DMS114 treated with DMSO at 0.1 percent for 48 hours (cell line): ENCODE results near the gene NDUFS7.

Experiments used
- DNase-seq: peaks from one replicate; lab custom pipeline; 2025; ENCODE audit not compliant: unreplicated experiment; lab: John Stamatoyannopoulos, UW

The NDUFS7 gene

DNA sequence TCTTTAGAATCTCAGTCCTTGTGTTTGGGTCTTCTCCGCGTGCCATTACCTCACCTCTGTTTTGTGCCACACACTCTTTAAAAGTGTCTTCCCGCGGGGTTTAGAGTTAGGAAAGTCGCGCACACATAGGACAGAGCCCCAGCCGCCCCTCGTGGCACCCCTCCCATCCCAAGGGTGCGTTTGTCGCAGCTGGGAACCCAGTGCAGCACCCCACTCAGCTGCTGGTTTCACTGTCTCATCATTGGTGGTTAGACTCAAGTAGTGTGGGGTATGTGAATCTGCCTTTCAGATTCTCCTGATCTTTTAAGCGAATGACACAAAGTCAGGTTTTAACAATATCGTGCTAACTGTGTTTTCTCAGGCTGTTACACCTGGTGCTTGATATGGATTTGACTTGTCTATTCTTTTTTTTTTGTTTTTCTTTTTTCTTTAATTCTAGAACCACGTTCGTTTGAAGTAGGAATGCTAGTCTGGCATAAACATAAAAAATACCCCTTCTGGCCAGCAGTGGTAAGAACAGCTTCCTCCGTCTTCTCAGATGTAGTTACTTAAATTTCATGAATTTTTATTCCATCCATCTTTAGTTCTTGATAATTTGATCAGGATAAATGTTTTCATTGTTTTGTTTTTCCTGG lies 19.5 kb upstream of the NDUFS7 start:
- DNase-seq, result peak; percentile 4

DNA sequence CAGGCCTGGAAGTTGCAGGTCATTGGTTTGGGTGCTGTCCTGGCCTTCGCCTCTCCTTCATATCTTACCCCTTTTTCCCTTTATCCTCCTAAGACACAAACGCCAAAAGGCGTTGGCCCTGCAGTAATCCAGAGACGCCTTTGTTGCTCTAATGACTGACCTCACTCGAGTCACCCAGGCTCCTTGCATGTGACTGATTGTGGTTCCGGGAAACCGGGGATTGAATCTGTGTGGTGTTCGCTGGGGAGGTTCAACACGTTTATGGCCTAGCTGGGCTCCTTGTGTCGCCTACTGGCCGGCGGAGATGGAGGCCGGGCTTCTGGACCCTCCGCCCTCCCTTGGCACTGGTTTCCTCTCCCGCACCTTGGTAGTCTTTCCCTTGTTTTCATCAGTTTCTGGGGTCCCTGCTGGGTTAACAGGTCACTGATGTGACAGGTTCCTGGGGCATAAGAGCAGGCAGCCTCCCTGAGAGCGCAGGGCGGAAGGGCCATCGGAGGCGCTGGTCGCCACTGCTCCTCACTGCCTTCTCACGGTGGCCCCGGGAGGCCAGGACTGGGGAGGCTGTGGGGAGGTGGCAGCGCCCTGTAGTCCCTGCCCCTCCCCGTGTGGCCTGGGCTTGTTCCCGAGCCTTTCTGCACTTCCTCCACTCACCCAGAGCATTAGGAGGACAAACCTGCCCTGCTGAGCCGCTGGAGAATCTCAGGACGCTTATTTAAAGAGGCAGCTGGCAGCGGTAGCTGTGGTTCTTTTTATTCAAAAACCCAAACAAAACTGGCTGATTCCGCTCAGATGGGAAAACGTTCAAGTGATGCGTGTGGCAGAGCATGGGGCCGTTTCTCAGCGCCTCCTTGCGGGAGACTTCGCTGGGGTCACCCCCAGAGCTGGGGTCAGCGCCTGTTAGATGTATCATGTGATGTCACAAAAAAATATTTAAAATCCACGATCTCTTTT lies 18.1 kb upstream of the NDUFS7 start:
- no peak for DNase-seq

DNA sequence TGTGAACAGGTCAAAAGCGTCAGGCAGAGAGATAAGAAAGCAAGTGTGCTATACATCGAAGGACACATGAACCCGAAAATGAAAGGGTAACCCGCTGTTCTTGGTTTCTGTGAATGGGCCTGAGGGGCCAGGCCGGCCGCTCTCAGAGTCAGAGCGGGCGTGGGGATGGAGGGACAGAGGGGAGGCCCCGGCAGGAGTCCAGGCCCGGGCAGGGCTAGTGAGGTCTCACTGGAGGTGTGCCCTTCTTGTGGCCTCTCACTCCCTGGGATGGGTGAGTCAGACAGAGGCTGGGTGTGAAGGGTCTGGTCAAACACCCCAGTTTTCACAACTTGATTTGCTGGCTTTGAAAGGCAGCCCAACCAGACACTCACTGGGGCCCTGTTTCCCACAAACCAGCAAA lies 17.4 kb upstream of the NDUFS7 start:
- DNase-seq, result no peak

DNA sequence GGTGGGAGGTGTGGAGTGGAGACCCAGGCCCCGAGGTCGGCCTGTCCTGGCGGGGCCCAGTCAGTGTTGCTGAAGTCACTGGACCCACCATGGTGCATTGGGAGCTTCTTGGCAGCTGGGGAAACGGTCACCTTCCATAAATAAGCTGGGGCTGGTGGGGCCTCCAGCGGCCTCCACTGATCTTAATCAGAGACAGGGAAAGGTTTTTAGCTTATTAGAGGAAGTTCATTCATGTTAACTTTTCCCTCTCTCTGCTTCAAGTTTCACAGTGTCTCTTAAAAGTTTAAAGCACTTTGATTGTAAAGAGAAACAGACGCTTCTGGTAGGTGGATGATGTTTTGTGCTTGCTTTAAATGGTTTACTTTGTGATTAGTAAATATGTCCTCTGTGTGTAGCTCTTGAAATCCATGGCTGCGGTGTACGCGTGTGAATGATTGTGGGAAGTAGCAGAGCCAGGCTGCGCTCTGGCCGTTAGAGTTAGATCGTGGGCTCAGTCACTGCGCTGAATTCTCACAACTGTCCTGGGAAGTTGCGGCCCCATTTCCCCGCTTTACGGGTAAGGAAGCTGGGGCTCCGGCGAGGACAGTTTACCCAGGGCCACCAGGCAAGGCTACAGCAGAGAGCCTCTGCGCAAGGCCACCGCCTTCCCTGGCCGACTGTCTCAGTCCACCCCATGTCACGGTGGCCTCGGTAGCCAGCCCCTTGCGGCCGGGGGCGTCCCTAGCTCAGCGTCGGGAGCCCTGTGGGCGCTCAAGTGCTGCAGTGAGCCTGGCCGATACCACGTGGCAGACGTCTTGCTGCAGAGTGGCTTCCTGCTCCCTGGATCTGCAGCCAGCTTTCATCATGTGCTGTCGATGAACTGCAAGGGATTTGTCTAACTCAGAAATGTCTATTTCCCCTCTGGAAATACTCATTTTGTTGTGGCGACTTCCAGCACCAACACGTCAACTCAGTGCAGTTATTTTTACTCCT lies 16.5 kb upstream of the NDUFS7 start:
- DNase-seq, result no peak

DNA sequence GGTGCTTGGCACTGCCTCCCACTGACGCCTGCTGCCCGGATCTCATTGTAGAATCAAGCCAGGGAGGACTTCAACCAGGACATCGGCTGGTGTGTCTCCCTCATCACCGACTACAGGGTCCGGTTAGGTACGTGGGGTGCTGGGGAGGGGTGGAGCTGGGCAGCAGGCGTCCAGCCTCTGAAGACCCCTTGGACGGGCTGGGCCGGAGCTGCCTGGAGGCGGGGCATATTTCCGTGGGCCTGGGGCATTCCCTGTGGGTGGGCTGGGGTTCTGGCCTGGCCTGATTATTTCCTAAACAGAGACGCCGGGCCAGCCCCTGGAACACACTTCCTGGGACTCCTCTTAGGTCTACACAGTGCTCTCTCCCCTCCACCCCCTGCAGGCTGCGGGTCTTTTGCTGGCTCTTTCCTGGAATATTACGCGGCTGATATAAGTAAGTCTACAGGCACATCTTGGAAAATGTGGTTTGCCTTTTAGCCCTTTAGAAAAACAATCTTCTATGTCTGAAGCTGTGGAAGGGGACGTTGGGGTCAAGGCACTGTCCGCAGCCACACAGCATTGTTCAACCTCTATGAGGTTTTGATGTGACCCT lies 14.4 kb upstream of the NDUFS7 start:
- no peak for DNase-seq

DNA sequence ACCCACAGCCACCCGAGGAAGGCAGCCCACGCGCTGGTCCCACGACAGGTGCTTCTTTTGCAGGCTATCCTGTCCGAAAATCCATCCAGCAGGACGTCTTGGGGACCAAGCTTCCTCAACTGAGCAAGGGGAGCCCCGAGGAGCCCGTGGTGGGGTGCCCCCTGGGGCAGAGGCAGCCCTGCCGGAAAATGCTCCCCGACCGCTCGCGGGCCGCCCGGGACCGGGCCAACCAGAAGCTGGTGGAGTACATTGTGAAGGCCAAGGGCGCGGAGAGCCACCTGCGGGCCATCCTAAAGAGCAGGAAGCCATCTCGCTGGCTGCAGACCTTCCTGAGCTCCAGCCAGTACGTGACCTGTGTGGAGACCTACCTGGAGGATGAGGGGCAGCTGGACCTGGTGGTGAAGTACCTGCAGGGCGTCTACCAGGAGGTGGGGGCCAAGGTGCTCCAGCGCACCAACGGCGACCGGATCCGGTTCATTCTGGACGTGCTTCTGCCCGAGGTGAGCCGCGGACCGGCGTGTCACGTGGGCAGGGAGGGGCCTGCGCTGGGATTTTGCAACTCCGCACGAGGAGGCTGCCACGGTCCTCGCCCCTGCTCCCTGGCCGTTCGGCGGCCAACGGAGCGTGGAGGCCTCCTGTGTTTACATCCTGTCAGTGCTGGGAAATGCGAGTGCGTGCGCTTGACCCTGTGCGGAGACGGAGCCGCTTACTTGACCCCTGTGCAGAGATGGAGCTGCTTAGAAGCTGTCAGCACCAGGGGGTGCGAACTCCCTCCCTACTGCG lies 12.9 kb upstream of the NDUFS7 start:
- no peak for DNase-seq

DNA sequence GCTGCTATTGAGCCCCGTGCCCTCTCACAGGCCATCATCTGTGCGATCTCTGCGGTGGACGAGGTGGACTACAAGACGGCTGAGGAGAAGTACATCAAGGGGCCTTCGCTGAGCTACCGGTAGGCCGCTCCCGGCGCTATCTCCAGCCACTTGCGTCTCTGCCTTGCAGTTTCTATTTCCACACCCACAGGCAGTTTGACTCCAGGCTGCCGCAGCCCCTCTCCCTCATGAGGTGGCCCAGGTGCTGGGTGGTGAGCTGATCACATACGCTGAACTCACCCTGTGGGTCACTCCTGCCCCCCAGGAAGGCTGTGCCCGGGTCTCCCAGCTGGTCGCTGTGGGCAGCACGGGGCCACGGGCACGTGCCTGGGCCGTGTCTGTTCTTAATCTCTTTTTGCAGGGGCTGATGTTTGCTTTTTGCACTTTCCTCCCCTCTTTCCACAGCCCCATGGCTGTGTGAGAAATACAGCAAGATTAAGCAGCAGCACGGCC lies 10.6 kb upstream of the NDUFS7 start:
- no peak for DNase-seq

DNA sequence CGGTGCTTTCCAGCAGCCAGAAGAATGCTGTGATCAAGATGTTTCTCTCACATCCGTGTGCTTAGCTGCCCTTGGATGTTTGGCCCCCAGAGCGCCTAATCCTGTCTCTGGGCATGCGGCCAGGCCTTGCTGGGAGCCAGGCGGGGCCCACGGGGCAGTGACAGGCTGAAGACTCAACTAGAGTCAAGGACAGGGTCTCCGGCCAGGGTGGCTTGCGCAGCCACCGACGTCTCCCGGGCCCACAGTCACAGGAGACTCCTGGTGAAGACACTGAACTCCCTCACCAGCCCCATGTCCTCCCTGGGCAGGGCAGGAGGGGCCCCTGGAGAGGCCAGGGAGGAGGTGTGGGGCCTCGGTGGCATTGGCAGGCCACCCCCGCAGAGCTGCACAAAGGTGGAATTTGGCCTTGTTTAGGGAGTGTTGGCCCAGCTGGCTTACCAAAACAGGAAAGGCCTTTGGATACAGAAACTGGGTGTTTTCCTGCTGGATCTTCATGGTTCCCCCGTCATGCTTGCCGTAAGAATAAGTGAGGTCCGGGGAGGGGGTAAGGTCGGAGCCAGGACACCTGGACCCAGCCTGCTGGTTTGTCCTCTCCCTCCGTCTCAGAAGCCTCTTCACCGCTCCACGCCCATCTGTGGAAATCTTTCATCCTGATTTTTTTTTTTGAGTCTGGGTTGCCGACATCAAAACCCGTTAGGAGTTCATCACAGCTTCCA lies 10.0 kb upstream of the NDUFS7 start:
- DNase-seq, result no peak

DNA sequence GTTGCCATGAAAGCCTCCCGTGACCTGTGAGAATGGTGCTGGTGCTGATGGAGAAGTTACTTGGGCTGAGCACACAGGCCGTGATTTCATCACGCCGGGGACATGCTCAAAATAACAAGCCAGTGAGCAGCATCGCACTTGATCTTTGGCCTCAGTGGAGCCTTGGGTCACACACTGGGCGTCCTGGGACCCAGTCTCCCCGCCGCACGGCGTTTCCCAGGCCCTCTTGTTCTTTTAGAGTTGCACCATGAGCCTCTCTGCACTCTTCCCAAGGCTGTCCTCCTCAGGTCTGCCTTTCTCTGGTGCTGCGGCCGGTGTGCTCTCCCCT lies 9.5 kb upstream of the NDUFS7 start:
- no peak for DNase-seq

DNA sequence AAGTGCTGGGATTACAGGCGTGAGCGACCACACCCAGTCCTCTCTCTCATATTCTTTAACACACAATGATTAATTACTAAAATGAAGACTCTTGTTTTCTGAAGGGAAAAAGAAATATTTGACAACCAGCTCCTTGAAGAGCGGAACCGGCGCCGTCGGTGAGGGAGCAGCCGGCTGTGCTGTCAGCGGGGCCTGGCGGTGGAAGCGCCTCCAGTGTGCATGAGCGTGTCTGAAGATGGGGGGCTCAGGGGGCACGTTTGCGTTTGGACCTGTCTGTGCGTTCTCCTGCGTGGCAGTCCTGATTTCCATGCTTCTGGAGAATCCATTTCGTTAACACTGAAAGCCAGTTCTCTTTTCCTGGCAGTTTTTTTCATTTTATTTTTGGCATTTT lies 7.3 kb upstream of the NDUFS7 start:
- no peak for DNase-seq

DNA sequence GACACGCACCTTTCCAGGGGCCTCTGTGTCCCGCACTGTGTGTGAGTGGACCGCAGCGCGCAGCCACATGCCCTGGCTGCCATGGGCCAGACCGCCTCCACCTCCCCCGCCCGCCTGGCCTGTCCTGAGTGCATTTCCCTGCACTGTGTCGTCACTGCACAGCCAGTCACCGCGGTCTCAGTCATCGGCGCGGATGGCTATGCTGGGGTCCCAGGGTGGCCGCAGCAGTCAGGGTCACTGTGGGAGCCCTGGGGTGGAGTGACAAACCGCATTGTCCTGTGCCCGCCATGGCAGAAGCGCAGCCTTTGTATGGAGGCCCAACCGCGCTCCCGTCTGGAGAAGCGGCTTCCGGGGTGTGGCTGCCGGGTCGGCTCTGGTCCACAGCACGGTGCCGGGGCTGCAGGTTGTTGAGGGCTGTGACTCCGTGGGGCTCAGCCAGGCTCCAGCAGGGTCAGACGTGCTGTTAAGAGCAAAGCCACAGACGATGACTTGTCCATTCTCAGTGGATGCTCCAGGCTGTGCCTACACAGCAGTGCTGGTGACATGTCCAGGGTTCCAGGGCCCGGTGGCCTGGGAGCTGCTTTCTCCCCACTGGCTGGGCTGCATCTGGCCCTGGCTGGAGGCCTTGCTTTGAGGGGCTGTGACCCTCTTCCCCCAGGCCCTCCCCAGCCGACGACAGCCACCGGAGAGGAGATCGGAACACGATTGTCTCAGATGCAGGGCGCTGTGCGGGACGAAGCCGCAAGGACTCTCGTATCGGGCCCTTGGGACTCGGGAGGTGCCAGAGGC lies 6.3 kb upstream of the NDUFS7 start:
- DNase-seq, result no peak

DNA sequence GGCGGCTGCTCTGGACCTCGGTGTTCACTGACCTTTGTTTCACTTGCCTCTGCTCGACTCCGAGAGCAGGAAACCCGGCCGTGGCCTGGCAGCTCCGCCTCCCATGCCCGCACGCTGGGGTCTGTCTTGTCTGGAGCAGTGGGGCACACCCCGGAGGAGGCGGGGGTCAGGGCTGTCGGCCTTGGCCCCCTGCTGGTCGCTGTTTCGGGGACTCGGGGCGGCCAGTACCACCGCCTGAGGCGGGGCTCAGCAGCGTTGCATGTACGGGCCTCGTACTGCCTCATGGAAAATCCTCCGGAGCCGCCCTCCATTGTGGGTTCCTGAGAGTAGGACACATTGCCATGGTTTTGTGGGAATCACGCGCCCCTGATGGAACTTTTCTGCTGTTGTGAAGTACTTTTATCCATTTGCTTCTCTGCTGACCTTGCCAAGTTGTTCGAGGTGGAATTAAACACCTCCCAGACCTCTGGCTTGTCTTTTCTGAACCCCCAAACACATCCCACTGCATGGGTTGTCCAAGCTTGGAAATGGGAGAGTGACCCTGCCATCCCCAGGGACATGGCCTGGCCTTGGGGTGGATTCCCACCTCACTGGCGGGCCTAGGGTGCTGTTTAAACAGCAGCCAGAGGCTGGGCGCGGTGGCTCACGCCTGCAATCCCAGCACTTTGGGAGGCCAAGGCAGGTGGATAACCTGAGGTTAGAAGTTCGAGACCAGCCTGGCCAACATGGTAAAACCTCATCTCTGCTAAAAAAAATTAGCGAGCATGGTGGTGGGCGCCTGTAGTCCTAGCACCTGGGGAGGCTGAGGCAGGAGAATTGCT lies 5.5 kb upstream of the NDUFS7 start:
- no peak for DNase-seq

DNA sequence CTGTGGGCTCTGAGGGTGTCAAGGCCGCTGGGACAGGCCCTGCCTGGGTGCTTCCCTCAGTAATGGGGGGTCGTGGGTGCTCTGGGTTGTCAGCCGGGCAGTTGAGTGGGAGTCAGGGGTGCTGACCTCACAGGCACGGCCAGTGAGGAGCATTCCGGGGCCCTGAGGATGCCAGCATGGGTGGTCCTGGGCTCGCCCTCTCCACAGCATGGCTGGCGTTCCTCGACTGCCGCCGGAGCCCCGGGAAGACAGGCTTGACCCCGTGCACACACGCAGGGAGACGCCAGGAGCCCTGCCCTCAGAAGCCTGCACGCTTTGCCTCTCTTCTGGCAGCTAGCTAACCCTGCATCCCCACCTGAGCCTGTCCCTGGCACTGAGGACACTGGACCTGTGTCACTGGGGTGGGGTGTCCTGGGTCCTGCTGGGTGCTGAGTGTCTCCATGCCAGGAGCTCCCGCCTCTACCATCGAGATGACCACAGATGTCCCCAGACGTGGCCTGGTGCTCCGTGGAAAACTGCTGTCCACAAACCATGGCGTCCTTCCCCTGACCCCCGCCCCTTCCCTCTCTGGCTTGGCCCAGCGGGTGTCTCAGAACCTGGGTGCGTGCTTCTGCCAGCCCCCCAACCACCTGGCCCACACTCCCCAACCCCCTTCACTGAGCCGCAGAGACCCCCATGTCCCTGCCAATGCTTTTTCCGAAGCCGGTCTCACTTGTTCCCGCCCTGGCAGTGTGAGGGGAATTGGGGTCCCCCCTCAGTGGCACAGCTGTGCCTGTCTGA lies 4.4 kb upstream of the NDUFS7 start:
- no peak for DNase-seq

DNA sequence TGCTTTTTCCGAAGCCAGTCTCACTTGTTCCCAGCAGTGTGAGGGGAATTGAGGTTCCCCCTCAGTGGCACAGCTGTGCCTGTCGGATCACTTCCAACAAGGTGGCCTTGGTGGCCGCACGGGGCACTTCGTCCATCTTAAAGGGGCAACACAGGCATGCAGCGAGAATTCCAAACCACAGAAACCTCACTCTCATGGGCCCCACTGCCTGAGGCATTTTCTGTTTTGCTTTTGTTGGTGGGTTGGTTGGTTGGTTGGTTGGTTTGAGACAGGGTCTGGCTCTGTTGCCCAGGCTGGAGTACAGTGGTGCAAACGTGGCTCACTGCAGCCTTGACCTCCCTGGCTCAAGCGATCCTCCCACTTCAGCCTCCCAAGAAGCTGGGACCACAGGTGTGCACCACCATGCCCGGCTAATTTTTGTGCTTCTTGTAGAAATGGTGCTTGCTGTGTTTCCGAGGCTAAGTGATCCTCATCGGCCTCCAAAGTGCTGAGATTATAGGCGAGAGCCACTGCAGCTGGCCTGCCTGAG lies 3.7 kb upstream of the NDUFS7 start:
- no peak for DNase-seq

DNA sequence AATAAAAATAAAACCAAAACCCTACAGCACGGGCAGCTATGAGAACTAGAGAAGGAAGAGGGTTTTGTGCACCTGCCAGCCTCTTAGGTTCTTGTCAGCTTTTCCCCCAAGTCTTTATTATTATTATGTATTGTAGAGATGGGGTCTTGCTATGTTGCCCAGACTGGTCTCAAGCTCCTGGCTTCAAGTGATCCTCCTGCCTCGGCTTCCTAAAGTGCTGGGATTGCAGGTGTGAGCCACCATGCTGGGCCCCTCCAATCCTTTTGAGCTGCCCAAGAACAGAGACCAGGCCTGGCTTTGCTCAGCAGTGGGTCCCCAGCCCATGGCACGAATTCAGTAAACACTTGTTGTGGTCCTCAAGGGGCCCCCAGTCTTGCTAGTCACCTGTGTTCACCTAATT lies 1.5 kb upstream of the NDUFS7 start:
- DNase-seq, result no peak

DNA sequence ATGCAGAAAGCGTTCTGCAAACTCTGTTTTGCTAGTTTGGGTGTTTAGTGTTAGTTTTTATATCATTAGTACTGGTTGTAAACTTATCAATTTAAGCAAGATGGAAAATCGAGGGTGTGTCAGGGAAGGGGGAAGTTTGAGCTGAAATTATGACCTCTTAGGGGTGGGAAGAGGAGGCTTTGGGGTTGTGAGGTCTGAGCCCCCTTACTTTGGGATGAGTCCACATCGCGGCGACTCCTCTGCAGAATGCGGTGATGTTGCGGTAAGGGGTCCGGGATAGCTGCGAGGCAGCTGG lies 743 bp upstream of the NDUFS7 start:
- no peak for DNase-seq

DNA sequence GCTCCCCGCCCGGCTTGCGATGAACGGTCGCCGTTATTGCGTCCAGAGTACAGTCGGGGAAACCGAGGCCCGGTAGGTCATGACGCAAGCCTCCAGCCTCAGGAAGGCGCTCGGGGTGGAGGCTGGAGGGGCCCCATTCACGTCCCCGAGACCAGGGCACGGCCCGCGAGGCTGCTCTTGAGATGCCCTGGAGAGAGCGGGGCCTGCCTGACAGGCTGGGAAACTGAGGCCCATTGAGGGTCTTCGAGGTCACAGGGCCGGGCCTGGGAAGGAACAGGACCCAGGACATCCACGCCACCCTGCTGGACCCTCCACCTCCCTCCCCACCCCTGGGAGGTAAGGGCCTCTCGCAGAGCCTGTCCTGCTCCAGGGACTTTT lies 367 bp downstream of the NDUFS7 start:
- DNase-seq, result no peak
